Thymus (tissue), 11 donors: Measurements from ENCODE around the gene SERPINB13. TPM values are rescaled to one million over a fixed set of nuclear protein-coding genes. Genes with fewer than 3 reads are reported as not detected.
"Not testable (repeated sequence)": the region's sequence is repeated elsewhere in the genome, so short reads cannot be mapped to it uniquely, and the experiment has no call there.

Experiments
- DNase-seq, 9 donors: peaks; one replicate each; pipeline ENCODE4 v3.0.0-alpha.2; 2013; ENCODE audit warnings: low spot score in 9 of 9, low read depth in 6 of 9, missing footprints in 1 of 9
- H3K27ac ChIP-seq, 2 donors: one replicate each; pipeline ENCODE4 v1.5.1; 2013; ENCODE audit warnings: control low read depth in 1 of 2, low read depth in 1 of 2, low read length in 1 of 2, mild to moderate bottlenecking in 1 of 2, moderate library complexity in 1 of 2
- H3K27me3 ChIP-seq, 2 donors: one replicate each; pipeline ENCODE4 v1.5.1; 2013; ENCODE audit warnings: low read length in 1 of 2; ENCODE audit not compliant: control insufficient read depth in 2 of 2, insufficient read depth in 1 of 2
- H3K36me3 ChIP-seq, 2 donors: one replicate each; pipeline ENCODE4 v1.5.1; 2013; ENCODE audit warnings: low read length in 1 of 2, mild to moderate bottlenecking in 1 of 2, moderate library complexity in 1 of 2; ENCODE audit not compliant: control insufficient read depth in 2 of 2, insufficient read depth in 2 of 2
- H3K4me1 ChIP-seq, 2 donors: one replicate each; pipeline ENCODE4 v1.5.1; 2013; ENCODE audit warnings: low read length in 2 of 2; ENCODE audit not compliant: control insufficient read depth in 2 of 2, insufficient read depth in 2 of 2
- H3K4me3 ChIP-seq, 2 donors: one replicate each; pipeline ENCODE4 v1.5.1; 2013; ENCODE audit warnings: low read length in 2 of 2, control low read depth in 1 of 2, mild to moderate bottlenecking in 1 of 2
- H3K9me3 ChIP-seq, 2 donors: one replicate each; pipeline ENCODE4 v1.5.1; 2013; ENCODE audit warnings: low read length in 1 of 2, mild to moderate bottlenecking in 1 of 2; ENCODE audit not compliant: control insufficient read depth in 2 of 2, insufficient read depth in 1 of 2
- WGBS: extraction: QIAGEN DNeasy Blood & Tissue Kit; methylation state at CpG from one replicate; pipeline ENCODE4 v1.1.7; 2013; 5-methylcytosine and 5-hydroxymethylcytosine counted together
- polyA plus RNA-seq: library from polyadenylated mRNA; stranded (reverse); fragments of 200-250 nt; gene quantifications from one replicate; pipeline ENCODE4 v1.2.3, GENCODE V29; 2013
- total RNA-seq: library from RNA; stranded (reverse); fragments of 120-200 nt; gene quantifications from one replicate; pipeline ENCODE4 v1.2.4, GENCODE V29; 2013
- donor health status: healthy.

SERPINB13 gene
- total and polyA plus RNA-seq, 2 donors = 0.99 to 9.8 TPM

GRCh38 chr18:63626431-63626830 is 39.3 kb downstream of the SERPINB13 start:
- H3K9me3 ChIP-seq = peaks cover 1 to 20% of the 10 kb centered on the region in 2 donors
- no peak for DNase-seq
- H3K4me3 ChIP-seq = no peak overlapping the region
- no peak overlapping the region for H3K27ac ChIP-seq
- H3K27me3 ChIP-seq = no peaks in the 10 kb centered on the region
- no peaks in the 10 kb centered on the region for H3K4me1 ChIP-seq
- H3K36me3 ChIP-seq = no peaks in the 10 kb centered on the region
- 84% methylated on average over 4 of the region's 4 CpGs for WGBS

- no peak for DNase-seq
- H3K27ac ChIP-seq = no peak overlapping the region
- H3K36me3 ChIP-seq = no peaks in the 10 kb centered on the region
- H3K4me1 ChIP-seq = no peaks in the 10 kb centered on the region
- no peak overlapping the region for H3K4me3 ChIP-seq
- no peaks in the 10 kb centered on the region for H3K27me3 ChIP-seq
- peaks cover 1 to 20% of the 10 kb centered on the region in 2 donors for H3K9me3 ChIP-seq
Observed at GRCh38 chr18:63627819-63628218, 40.7 kb downstream of the SERPINB13 start.

GRCh38 chr18:63637703-63638102 is 50.6 kb downstream of the SERPINB13 start:
- no peak for DNase-seq
- 87% methylated on average over 6 of the region's 6 CpGs for WGBS
- H3K4me3 ChIP-seq = no peak overlapping the region

DNA sequence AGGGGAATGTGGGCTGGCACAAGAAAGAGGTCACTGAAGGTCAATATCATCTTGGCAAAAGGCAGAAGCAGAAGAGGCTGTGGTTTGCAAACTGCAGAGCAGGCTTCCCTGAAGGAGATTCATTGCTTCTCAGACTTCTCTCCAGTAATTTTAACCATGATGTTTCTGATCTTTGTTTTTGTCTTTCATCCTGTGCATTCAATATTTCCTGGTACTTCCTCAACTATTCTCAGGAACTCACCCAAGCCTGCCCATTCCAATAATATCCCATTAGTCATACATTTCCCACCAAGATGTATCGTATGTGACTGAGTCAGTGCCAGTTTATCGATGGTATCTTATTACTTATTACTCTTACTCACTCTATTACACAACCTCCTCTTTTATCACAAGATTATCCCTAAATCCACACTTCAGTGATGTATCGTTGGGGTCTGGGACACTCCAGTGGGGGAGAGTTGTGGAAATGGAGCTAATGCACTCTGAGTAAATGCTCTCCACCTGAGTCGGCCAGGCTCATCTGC is 54.1 kb downstream of the SERPINB13 start:
- not testable (repeated sequence) for DNase-seq, H3K4me3 ChIP-seq, H3K9me3 ChIP-seq, H3K36me3 ChIP-seq, H3K27ac ChIP-seq, H3K27me3 ChIP-seq, H3K4me1 ChIP-seq
- 95% methylated on average over 4 of the region's 4 CpGs for WGBS

More at GRCh38 chr18:63637703-63638102, 50.6 kb downstream of the SERPINB13 start:
- H3K27ac ChIP-seq = no peak overlapping the region
- no peaks in the 10 kb centered on the region for H3K9me3 ChIP-seq
- H3K36me3 ChIP-seq = no peaks in the 10 kb centered on the region
- no peaks in the 10 kb centered on the region for H3K4me1 ChIP-seq
- no peaks in the 10 kb centered on the region for H3K27me3 ChIP-seq

- H3K36me3 ChIP-seq, H3K27me3 ChIP-seq, H3K4me1 ChIP-seq, H3K9me3 ChIP-seq, H3K4me3 ChIP-seq, DNase-seq, H3K27ac ChIP-seq: not testable (repeated sequence)
- WGBS = 94% methylated on average over 4 of the region's 4 CpGs
Observed at GRCh38 chr18:63642668-63643356, 55.7 kb downstream of the SERPINB13 start.

- not testable (repeated sequence) for H3K4me1 ChIP-seq, H3K27ac ChIP-seq, H3K36me3 ChIP-seq, H3K4me3 ChIP-seq, H3K9me3 ChIP-seq, DNase-seq, H3K27me3 ChIP-seq
- 90% methylated on average over 1 of the region's 2 CpGs for WGBS
Observed at GRCh38 chr18:63644142-63644541, 57.0 kb downstream of the SERPINB13 start, which contains the start of gene SERPINB4. TSS of gene SERPINB4 (minus strand) at chr18:63644256. CDS start at chr18:63643577, 679 bp downstream.

GRCh38 chr18:63644694-63645093 is 57.6 kb downstream of the SERPINB13 start:
- not testable (repeated sequence) for H3K4me3 ChIP-seq

GRCh38 chr18:63646936-63647335 is 59.8 kb downstream of the SERPINB13 start:
- Histone ChIP-seq H3K27ac (no peak overlapping the region), H3K4me3 (no peak overlapping the region), H3K4me1 (no peaks in the 10 kb centered on the region), H3K27me3 (no peaks in the 10 kb centered on the region), H3K36me3 (no peaks in the 10 kb centered on the region), H3K9me3 (no peaks in the 10 kb centered on the region)
- no peak for DNase-seq

More at GRCh38 chr18:63644694-63645093, 57.6 kb downstream of the SERPINB13 start:
- H3K4me1 ChIP-seq, H3K27ac ChIP-seq, H3K27me3 ChIP-seq, H3K36me3 ChIP-seq, H3K9me3 ChIP-seq, DNase-seq: not testable (repeated sequence)
- WGBS = 33% methylated on average over 1 of the region's 1 CpG

DNA sequence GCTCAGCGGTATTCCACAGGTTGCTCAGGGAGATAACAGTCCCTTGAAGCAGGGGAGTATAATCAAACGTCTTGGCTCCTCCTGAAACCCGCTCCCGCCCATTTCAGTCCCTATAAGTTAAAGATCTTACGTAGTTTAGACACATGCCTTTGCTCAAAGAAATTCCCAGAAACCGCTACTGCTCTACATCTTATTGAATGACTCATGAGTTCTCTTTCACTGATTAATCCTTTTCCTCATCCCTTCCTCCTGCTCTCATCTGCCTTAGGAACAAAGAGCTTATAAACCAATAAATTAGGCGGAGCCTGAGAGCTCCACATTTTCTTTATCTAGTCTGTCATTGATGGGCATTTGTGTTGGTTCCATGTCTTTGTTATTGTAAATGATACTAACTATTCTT is 61.1 kb downstream of the SERPINB13 start:
- Histone ChIP-seq H3K4me3 (no peak overlapping the region), H3K27ac (no peak overlapping the region), H3K27me3 (no peaks in the 10 kb centered on the region), H3K36me3 (no peaks in the 10 kb centered on the region), H3K4me1 (no peaks in the 10 kb centered on the region), H3K9me3 (no peaks in the 10 kb centered on the region)
- 80% methylated on average over 7 of the region's 7 CpGs for WGBS
- DNase-seq = no peak
